IMR-90 (cell line): ENCODE measurements around the gene IFNA13. TPM values are rescaled to one million over a fixed set of nuclear protein-coding genes. Genes with fewer than 3 reads are reported as not detected.

Source experiments
- ATAC-seq: fragments of 200-7000 bp; cut with Tn5 transposase; 2 replicates; pipeline ENCODE4 v1.9.1; 2020; ENCODE audit warnings: low read depth, mild to moderate bottlenecking, moderate library complexity
- BruUV-seq: library from RNA; stranded (reverse); fragments of 400-500 nt; replicated peaks from 2 replicates; lab custom pipeline; 2021; lab: Mats Ljungman, UMichigan
- CTCF ChIA-PET: fragments of 300-600 bp; formaldehyde crosslinking; extraction: SDS; loops from one replicate; lab custom pipeline; 2021; ENCODE audit warnings: antibody characterized with exemption; lab: Yijun Ruan, JAX
- POLR2A ChIA-PET: fragments of 300-600 bp; sonication (Branson Sonifier 250); formaldehyde crosslinking; loops from one replicate; lab custom pipeline; 2022; ENCODE audit warnings: antibody characterized with exemption; ENCODE audit not compliant: unreplicated experiment; lab: Charles Lee
- DNase-seq: peaks from one replicate; pipeline ENCODE4 v3.0.0; 2013
- H2AFZ ChIP-seq: replicated peaks from 2 replicates; pipeline ENCODE3; 2013; ENCODE audit warnings: low read length, mild to moderate bottlenecking; ENCODE audit not compliant: poor library complexity
- H2AK5ac ChIP-seq: 2 replicates; pipeline ENCODE4 v1.6.1; 2013; ENCODE audit warnings: low read depth, low read length, inconsistent platforms
- H2AK9ac ChIP-seq: replicated peaks from 2 replicates; pipeline ENCODE3; 2013; ENCODE audit warnings: mild to moderate bottlenecking, low read depth, low read length, moderate library complexity; ENCODE audit not compliant: poor library complexity
- H2BK120ac ChIP-seq: 2 replicates; pipeline ENCODE4 v1.6.1; 2013; ENCODE audit warnings: low read depth, low read length, inconsistent platforms
- H2BK15ac ChIP-seq: 3 replicates; pipeline ENCODE4 v1.6.1; 2013; ENCODE audit warnings: low read depth, low read length, inconsistent platforms
- H2BK20ac ChIP-seq: 2 replicates; pipeline ENCODE4 v1.6.1; 2013; ENCODE audit warnings: low read depth, mild to moderate bottlenecking, inconsistent platforms, low read length, moderate library complexity
- H2BK5ac ChIP-seq: 2 replicates; pipeline ENCODE4 v1.6.1; 2013; ENCODE audit warnings: mild to moderate bottlenecking, low read depth, low read length, inconsistent platforms; ENCODE audit not compliant: poor library complexity, severe bottlenecking
- H3K14ac ChIP-seq: replicated peaks from 2 replicates; pipeline ENCODE4 v1.6.1; 2013; ENCODE audit warnings: low read depth, low read length, inconsistent platforms
- H3K18ac ChIP-seq: 2 replicates; pipeline ENCODE4 v1.6.1; 2013; ENCODE audit warnings: low read depth, low read length, control low read depth
- H3K23ac ChIP-seq: 2 replicates; pipeline ENCODE4 v1.6.1; 2013; ENCODE audit warnings: low read depth, low read length, inconsistent platforms
- H3K27ac ChIP-seq: 2 replicates; pipeline ENCODE4 v1.5.1; 2013; ENCODE audit warnings: mild to moderate bottlenecking, control low read depth, low read length; ENCODE audit not compliant: insufficient read depth
- H3K27me3 ChIP-seq: 2 replicates; pipeline ENCODE4 v1.6.1; 2013; ENCODE audit warnings: low read length; ENCODE audit not compliant: control insufficient read depth, insufficient read depth
- H3K36me3 ChIP-seq: 2 replicates; pipeline ENCODE4 v1.6.1; 2013; ENCODE audit warnings: low read length, mixed read lengths; ENCODE audit not compliant: control insufficient read depth, insufficient read depth
- H3K4ac ChIP-seq: 2 replicates; pipeline ENCODE4 v1.6.1; 2013; ENCODE audit warnings: low read depth, low read length, inconsistent platforms
- H3K4me1 ChIP-seq: 2 replicates; pipeline ENCODE4 v1.6.1; 2013; ENCODE audit warnings: low read length, mixed read lengths; ENCODE audit not compliant: control insufficient read depth, insufficient read depth
- H3K4me2 ChIP-seq: 2 replicates; pipeline ENCODE4 v1.6.1; 2013; ENCODE audit warnings: low read depth, mild to moderate bottlenecking, control low read depth, low read length, moderate library complexity
- H3K4me3 ChIP-seq: 2 replicates; pipeline ENCODE4 v1.5.1; 2013; ENCODE audit warnings: low read depth, mild to moderate bottlenecking, control low read depth, low read length, moderate library complexity; ENCODE audit not compliant: insufficient read depth
- H3K56ac ChIP-seq: 2 replicates; pipeline ENCODE4 v1.6.1; 2013; ENCODE audit warnings: low read length, inconsistent platforms; ENCODE audit not compliant: insufficient read depth; ENCODE audit errors: extremely low read depth
- H3K79me1 ChIP-seq, 2 experiments: 2 replicates each; pipeline ENCODE4 v1.6.1; 2013; ENCODE audit warnings: low read length in 2 of 2, inconsistent platforms in 1 of 2, low read depth in 1 of 2
- H3K9ac ChIP-seq: 2 replicates; pipeline ENCODE4 v1.6.1; 2013; ENCODE audit warnings: low read depth, low read length, control low read depth
- H3K9me1 ChIP-seq: 2 replicates; pipeline ENCODE4 v1.6.1; 2013; ENCODE audit warnings: low read length, inconsistent platforms; ENCODE audit not compliant: insufficient read depth
- H3K9me3 ChIP-seq: 2 replicates; pipeline ENCODE4 v1.6.1; 2013; ENCODE audit warnings: low read length; ENCODE audit not compliant: control insufficient read depth, insufficient read depth
- H4K20me1 ChIP-seq: 2 replicates; pipeline ENCODE4 v1.6.1; 2013; ENCODE audit warnings: low read length, inconsistent platforms; ENCODE audit not compliant: insufficient read depth
- H4K5ac ChIP-seq: 2 replicates; pipeline ENCODE4 v1.6.1; 2013; ENCODE audit warnings: mild to moderate bottlenecking, low read depth, low read length, control low read depth
- H4K8ac ChIP-seq, 2 experiments: 2 replicates each; pipeline ENCODE4 v1.6.1; 2013; ENCODE audit warnings: low read depth in 2 of 2, low read length in 2 of 2, control low read depth in 1 of 2, inconsistent platforms in 1 of 2
- H4K91ac ChIP-seq: 2 replicates; pipeline ENCODE4 v1.6.1; 2013; ENCODE audit warnings: low read depth, low read length, inconsistent platforms; ENCODE audit not compliant: insufficient read depth
- CEBPB ChIP-seq: IDR thresholded peaks from 2 replicates; pipeline ENCODE4 v1.6.1; 2012; ENCODE audit warnings: low read depth, low read length, improper control_type of control experiment
- CHD1 ChIP-seq: IDR thresholded peaks from 2 replicates; pipeline ENCODE4 v1.6.1; 2012; ENCODE audit warnings: low read depth, low read length, improper control_type of control experiment
- FOS ChIP-seq: fragments of 150-350 bp; IDR thresholded peaks from 2 replicates; pipeline ENCODE4 v1.6.1; 2016; ENCODE audit warnings: low read depth, low read length
- MAZ ChIP-seq: IDR thresholded peaks from 2 replicates; pipeline ENCODE4 v1.6.1; 2012; ENCODE audit warnings: low read depth, mild to moderate bottlenecking, low read length, improper control_type of control experiment, moderate library complexity, borderline replicate concordance
- MXI1 ChIP-seq: IDR thresholded peaks from 2 replicates; pipeline ENCODE4 v1.6.1; 2012; ENCODE audit warnings: low read depth, mild to moderate bottlenecking, low read length, moderate library complexity, borderline replicate concordance
- POLR2A ChIP-seq: IDR thresholded peaks from 2 replicates; pipeline ENCODE4 v1.6.1; 2012; ENCODE audit warnings: mild to moderate bottlenecking, low read depth, low read length
- RAD21 ChIP-seq: IDR thresholded peaks from 2 replicates; pipeline ENCODE4 v1.6.1; 2012; ENCODE audit warnings: low read length, improper control_type of control experiment
- RCOR1 ChIP-seq: IDR thresholded peaks from 2 replicates; pipeline ENCODE4 v1.6.1; 2012; ENCODE audit warnings: mild to moderate bottlenecking, low read length, improper control_type of control experiment; ENCODE audit not compliant: insufficient replicate concordance
- RFX5 ChIP-seq: IDR thresholded peaks from 2 replicates; pipeline ENCODE4 v1.8.0; 2012; ENCODE audit warnings: low read depth, mild to moderate bottlenecking, low read length, moderate library complexity
- SMC3 ChIP-seq: fragments of 150-350 bp; IDR thresholded peaks from 2 replicates; pipeline ENCODE4 v1.6.1; 2016; ENCODE audit warnings: low read depth, mild to moderate bottlenecking, antibody characterized with exemption, low read length, moderate library complexity
- WGBS, 2 experiments: methylation state at CpG; one replicate each; pipeline versions ENCODE4 v1.1.5 to v1.1.7; 2013; ENCODE audit warnings: missing lambda C conversion rate in 2 of 2; ENCODE audit not compliant: insufficient read length in 1 of 2; ENCODE audit errors: extremely low coverage in 2 of 2; 5-methylcytosine and 5-hydroxymethylcytosine counted together
- dilution Hi-C: fragments of 300-500 bp; cut with HindIII; formaldehyde crosslinking; loops from one replicate; pipeline ENCODE4 v1.14.3; 2018; ENCODE audit warnings: low sequenced_read_pairs; ENCODE audit not compliant: unreplicated experiment
- in situ Hi-C: fragments of 300-500 bp; cut with MboI; formaldehyde crosslinking; loops from 3 replicates; pipeline ENCODE4 v1.14.3; 2019; ENCODE audit warnings: low sequenced_read_pairs, inconsistent platforms, mixed read lengths
- intact Hi-C: fragments of 100-400 bp; cut with micrococcal nuclease; formaldehyde crosslinking; loops from 2 replicates; pipeline ENCODE4 v1.10.0; 2022
- polyA plus RNA-seq, 3 experiments: library from polyadenylated mRNA; depleted of rRNA; stranded (reverse); fragments of >200 nt; gene quantifications; 2 replicates each; pipeline ENCODE4 v1.2.3, GENCODE V29; 2012; ENCODE audit warnings: low replicate concordance in 1 of 3
- total RNA-seq: library from RNA; depleted of rRNA; stranded (reverse); fragments of >200 nt; gene quantifications from 2 replicates; pipeline ENCODE4 v1.2.3, GENCODE V29; 2012
- TF ChIP-seq, protein P1 (sequence below): fragments of 150-350 bp; IDR thresholded peaks from 2 replicates; pipeline ENCODE4 v1.6.1; 2016; ENCODE audit warnings: low read depth, mild to moderate bottlenecking, low read length, moderate library complexity, borderline replicate concordance
- TF ChIP-seq, protein P2 (sequence below): fragments of 150-350 bp; IDR thresholded peaks from 2 replicates; pipeline ENCODE4 v1.6.1; 2017; ENCODE audit warnings: mild to moderate bottlenecking, antibody characterized with exemption, low read length, low read depth

Gene IFNA13
- total and polyA plus RNA-seq, 2 of the 4 experiments (the other 2 are of a cell fraction), result not detected

DNA sequence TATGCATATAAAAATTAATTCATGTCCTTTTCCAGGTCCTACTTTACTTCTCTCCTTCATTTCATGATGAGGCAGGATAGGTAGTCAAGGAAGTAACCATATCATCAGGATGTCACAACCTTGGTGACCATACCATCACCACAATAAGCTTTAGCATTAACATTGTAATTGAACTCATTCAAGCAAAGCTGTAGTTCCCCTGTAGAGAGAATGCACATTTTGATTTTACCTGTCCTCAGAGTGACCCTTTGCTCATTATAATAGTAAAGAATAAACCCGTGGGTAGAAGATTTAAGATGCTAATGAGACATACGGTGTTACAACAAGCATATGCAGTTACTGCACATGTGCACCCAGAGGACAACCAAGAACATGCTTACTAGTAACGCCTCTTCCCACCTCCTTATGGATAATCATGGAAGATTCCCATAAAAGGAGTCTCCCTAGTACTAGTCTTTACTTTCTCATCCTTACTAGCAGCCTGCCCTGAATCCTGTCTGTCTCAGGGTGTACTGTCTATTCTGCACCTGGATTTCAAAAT lies 19.4 kb downstream of the IFNA13 start:
- no peak for DNase-seq

More for the DNA sequence above, 19.4 kb downstream of the IFNA13 start:
- intact Hi-C loops, result loop anchor here (5.0 kb wide), 1 partner anchor 34 kb away; no protein-coding TSS in a partner anchor
- Histone ChIP-seq H3K4me1 (no peaks in the 10 kb centered on the region), H3K9ac (no peak overlapping the region), H2AK9ac (no peak overlapping the region), H3K4ac (no peak overlapping the region), H2BK20ac (no peak overlapping the region), H3K4me2 (no peak overlapping the region), H2BK120ac (no peak overlapping the region), H3K4me3 (no peak overlapping the region), H2AK5ac (no peak overlapping the region), H3K9me1 (no peaks in the 10 kb centered on the region), H2BK15ac (no peak overlapping the region), H4K20me1 (no peaks in the 10 kb centered on the region), H4K5ac (no peak overlapping the region), H3K27me3 (peaks cover 8% of the 10 kb centered on the region), H3K36me3 (no peaks in the 10 kb centered on the region), H3K79me1 (no peaks in the 10 kb centered on the region), H3K14ac (no peak overlapping the region), H4K91ac (no peak overlapping the region), H2AFZ (no peak overlapping the region), H4K8ac (no peak overlapping the region), H3K18ac (no peak overlapping the region), H3K9me3 (no peaks in the 10 kb centered on the region), H3K27ac (no peak overlapping the region), H3K23ac (no peak overlapping the region), H2BK5ac (no peak overlapping the region), H3K56ac (no peak overlapping the region)
- no CpG with 5 or more reads among the region's 3 CpGs for WGBS, 2 experiments
- dilution Hi-C loops, result no loop called here
- ChIA-PET CTCF (no interaction called here), POLR2A (no interaction called here)
- no peak for TF ChIP-seq RFX5
- TF ChIP-seq, protein P1, sequence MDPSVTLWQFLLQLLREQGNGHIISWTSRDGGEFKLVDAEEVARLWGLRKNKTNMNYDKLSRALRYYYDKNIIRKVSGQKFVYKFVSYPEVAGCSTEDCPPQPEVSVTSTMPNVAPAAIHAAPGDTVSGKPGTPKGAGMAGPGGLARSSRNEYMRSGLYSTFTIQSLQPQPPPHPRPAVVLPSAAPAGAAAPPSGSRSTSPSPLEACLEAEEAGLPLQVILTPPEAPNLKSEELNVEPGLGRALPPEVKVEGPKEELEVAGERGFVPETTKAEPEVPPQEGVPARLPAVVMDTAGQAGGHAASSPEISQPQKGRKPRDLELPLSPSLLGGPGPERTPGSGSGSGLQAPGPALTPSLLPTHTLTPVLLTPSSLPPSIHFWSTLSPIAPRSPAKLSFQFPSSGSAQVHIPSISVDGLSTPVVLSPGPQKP, result no peak
- no peak for TF ChIP-seq MAZ
- TF ChIP-seq RAD21, result no peak
- TF ChIP-seq FOS, result no peak
- TF ChIP-seq CEBPB, result no peak
- TF ChIP-seq CHD1, result no peak
- no peak for TF ChIP-seq MXI1
- TF ChIP-seq, protein P2, sequence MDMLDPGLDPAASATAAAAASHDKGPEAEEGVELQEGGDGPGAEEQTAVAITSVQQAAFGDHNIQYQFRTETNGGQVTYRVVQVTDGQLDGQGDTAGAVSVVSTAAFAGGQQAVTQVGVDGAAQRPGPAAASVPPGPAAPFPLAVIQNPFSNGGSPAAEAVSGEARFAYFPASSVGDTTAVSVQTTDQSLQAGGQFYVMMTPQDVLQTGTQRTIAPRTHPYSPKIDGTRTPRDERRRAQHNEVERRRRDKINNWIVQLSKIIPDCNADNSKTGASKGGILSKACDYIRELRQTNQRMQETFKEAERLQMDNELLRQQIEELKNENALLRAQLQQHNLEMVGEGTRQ, result no peak
- no peak for TF ChIP-seq POLR2A
- TF ChIP-seq RCOR1, result no peak
- no peak for TF ChIP-seq SMC3
- in situ Hi-C loops, result loop anchor here (25.0 kb wide), 2 partner anchors 314 to 664 kb away; partner anchors contain the start of gene CDKN2B
- ATAC-seq, result no peak
- BruUV-seq, result no TSS peak
